Measurements from ENCODE around the gene PCAT7. TPM values are rescaled to one million over a fixed set of nuclear protein-coding genes. Genes with fewer than 3 reads are reported as not detected.

Gene PCAT7
- total and polyA plus RNA-seq, 2 donors (not counting 3 experiments of a cell fraction or from before 2014, with no cell fraction given): not detected

DNA sequence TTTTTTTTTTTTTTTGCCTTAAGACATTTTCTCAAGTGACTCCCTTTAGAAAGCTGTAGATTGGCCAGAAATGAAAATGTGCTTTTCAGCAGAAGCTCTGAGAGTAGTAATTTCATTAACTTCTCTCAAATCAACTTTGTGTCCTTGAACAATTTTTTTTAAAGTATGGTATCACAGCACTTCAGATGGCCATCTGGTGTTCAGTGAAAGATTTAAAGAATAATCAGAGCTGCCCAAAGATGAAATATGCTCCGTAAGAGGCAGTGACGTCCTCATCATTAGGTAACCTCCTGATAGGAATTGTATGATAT, 43.0 kb upstream of the PCAT7 start:
- no peaks in the 10 kb centered on the region for H3K4me1 ChIP-seq (ENCODE audit: control insufficient read depth, extremely low read depth, insufficient read depth, low read length)
- no peak for TF ChIP-seq FOS (IDR thresholded peaks at IDR 0.05; ENCODE audit: borderline replicate concordance, insufficient read depth, low read length)
- TF ChIP-seq, protein P1, sequence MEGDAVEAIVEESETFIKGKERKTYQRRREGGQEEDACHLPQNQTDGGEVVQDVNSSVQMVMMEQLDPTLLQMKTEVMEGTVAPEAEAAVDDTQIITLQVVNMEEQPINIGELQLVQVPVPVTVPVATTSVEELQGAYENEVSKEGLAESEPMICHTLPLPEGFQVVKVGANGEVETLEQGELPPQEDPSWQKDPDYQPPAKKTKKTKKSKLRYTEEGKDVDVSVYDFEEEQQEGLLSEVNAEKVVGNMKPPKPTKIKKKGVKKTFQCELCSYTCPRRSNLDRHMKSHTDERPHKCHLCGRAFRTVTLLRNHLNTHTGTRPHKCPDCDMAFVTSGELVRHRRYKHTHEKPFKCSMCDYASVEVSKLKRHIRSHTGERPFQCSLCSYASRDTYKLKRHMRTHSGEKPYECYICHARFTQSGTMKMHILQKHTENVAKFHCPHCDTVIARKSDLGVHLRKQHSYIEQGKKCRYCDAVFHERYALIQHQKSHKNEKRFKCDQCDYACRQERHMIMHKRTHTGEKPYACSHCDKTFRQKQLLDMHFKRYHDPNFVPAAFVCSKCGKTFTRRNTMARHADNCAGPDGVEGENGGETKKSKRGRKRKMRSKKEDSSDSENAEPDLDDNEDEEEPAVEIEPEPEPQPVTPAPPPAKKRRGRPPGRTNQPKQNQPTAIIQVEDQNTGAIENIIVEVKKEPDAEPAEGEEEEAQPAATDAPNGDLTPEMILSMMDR (IDR thresholded peaks at IDR 0.05; ENCODE audit: extremely low read depth in 1 of 2, insufficient read depth in 1 of 2, low read depth in 1 of 2, low read length in 2 of 2): no peak
- no peak for TF ChIP-seq POLR2A (IDR thresholded peaks at IDR 0.05; ENCODE audit: low read depth, low read length)
- no peak for TF ChIP-seq JUN (IDR thresholded peaks at IDR 0.05; ENCODE audit: borderline replicate concordance, insufficient read depth, insufficient read length, low read depth)
- TF ChIP-seq, protein P2, sequence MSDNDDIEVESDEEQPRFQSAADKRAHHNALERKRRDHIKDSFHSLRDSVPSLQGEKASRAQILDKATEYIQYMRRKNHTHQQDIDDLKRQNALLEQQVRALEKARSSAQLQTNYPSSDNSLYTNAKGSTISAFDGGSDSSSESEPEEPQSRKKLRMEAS (IDR thresholded peaks at IDR 0.05; ENCODE audit: insufficient read depth, insufficient read length): no peak
- no peak for TF ChIP-seq POLR2AphosphoS5 (IDR thresholded peaks at IDR 0.05; ENCODE audit: insufficient read depth, low read depth, low read length)
- no peak for TF ChIP-seq EZH2 (IDR thresholded peaks at IDR 0.05; ENCODE audit: borderline replicate concordance, low read depth, low read length, severe bottlenecking)
- no peak for TF ChIP-seq GATA2 (IDR thresholded peaks at IDR 0.05; ENCODE audit: insufficient read depth, insufficient read length, low read depth, low read length)
- no peak for TF ChIP-seq MYC (IDR thresholded peaks at IDR 0.05; ENCODE audit: low read depth, low read length)
- no TSS peak for BruUV-seq (replicated peaks)
- no peaks in the 10 kb centered on the region for H3K9me3 ChIP-seq (replicated peaks; ENCODE audit: control insufficient read depth, insufficient read depth, low read length)
- H3K4me2 ChIP-seq (ENCODE audit: insufficient read depth, low read length): no peak overlapping the region
- dilution Hi-C loops (cut with MboI; ENCODE audit: extremely low pct_ligation_motif_present, low sequenced_read_pairs): no loop called here
- H3K9me1 ChIP-seq (replicated peaks; ENCODE audit: control insufficient read depth, extremely low read depth, insufficient read depth, low read length): no peaks in the 10 kb centered on the region
- no peaks in the 10 kb centered on the region for H3K27me3 ChIP-seq (ENCODE audit: control insufficient read depth in 2 of 2, insufficient read depth in 2 of 2, low read length in 2 of 2)
- H3K79me2 ChIP-seq (ENCODE audit: control insufficient read depth, insufficient read depth, low read length): no peaks in the 10 kb centered on the region
- CTCF ChIA-PET: no interaction called here
- POLR2A ChIA-PET: no interaction called here
- no peak overlapping the region for H3K9ac ChIP-seq (replicated peaks; ENCODE audit: extremely low read depth, insufficient read depth, low read length)
- H3K36me3 ChIP-seq (ENCODE audit: control insufficient read depth in 2 of 2, extremely low read depth in 1 of 2, insufficient read depth in 2 of 2, low read length in 2 of 2): no peaks in the 10 kb centered on the region
- intact Hi-C loops (cut with micrococcal nuclease): no loop called here
- no peak overlapping the region for H3K4me3 ChIP-seq (replicated peaks in 1 of 3; ENCODE audit: insufficient read depth in 1 of 3, low read depth in 1 of 3, low read length in 3 of 3)
- DNase-seq (ENCODE audit: low read depth, low spot score) (no peak), FAIRE-seq (no peak)
- no peak overlapping the region for H3K27ac ChIP-seq (ENCODE audit: insufficient read depth, low read depth, low read length)
- no peaks in the 10 kb centered on the region for H4K20me1 ChIP-seq (replicated peaks; ENCODE audit: control insufficient read depth, extremely low read depth, insufficient read depth, low read length)
- no peak overlapping the region for H2AFZ ChIP-seq (ENCODE audit: low read depth, low read length)
